Esophagus squamous epithelium (tissue), 5 donors: ENCODE measurements around the gene SMIM9. TPM values are rescaled to one million over a fixed set of nuclear protein-coding genes. Genes with fewer than 3 reads are reported as not detected.

Source experiments
- DNase-seq: peaks from one replicate; lab custom pipeline; 2025; lab: John Stamatoyannopoulos, UW
- H3K27ac ChIP-seq, 4 donors: fragments of 200-600 bp; sonication (generic); one replicate each; pipeline ENCODE4 v1.5.1; 2016 to 2019; ENCODE audit warnings: mild to moderate bottlenecking in 1 of 4
- H3K27me3 ChIP-seq, 4 donors: fragments of 200-600 bp; sonication (generic); 1 replicate in 3 of 4; 2 replicates in 1 of 4; pipeline versions ENCODE4 v1.5.1 to v1.6.0; 2017 to 2021; ENCODE audit warnings: antibody characterized with exemption in 1 of 4
- H3K36me3 ChIP-seq, 3 donors: fragments of 200-600 bp; sonication (generic); one replicate each; pipeline ENCODE4 v1.5.1; 2016 to 2019
- H3K4me1 ChIP-seq, 3 donors: fragments of 200-600 bp; sonication (generic); one replicate each; pipeline ENCODE4 v1.5.1; 2017 to 2019
- H3K4me3 ChIP-seq, 4 donors: fragments of 200-600 bp; sonication (generic); 1 replicate in 3 of 4; 2 replicates in 1 of 4; pipeline ENCODE4 v1.5.1; 2016 to 2019; ENCODE audit warnings: mild to moderate bottlenecking in 2 of 4, moderate library complexity in 1 of 4
- H3K9me3 ChIP-seq, 3 donors: fragments of 200-600 bp; sonication (generic); one replicate each; pipeline ENCODE4 v1.5.1; 2016 to 2019
- POLR2A ChIP-seq, 4 donors: fragments of 450-650 bp; IDR thresholded peaks; one replicate each; pipeline ENCODE4 v1.6.1; 2017; ENCODE audit warnings: antibody characterized with exemption in 4 of 4, mild to moderate bottlenecking in 4 of 4, moderate library complexity in 3 of 4
- WGBS, 2 donors: methylation state at CpG; one replicate each; pipeline ENCODE4 v1.1.5; 2018; 5-methylcytosine and 5-hydroxymethylcytosine counted together
- intact Hi-C: fragments of 100-400 bp; cut with DNase I; formaldehyde crosslinking; loops from one replicate; pipeline ENCODE4 v1.15.0; 2022
- total RNA-seq, 4 donors: library from RNA; depleted of rRNA; stranded (reverse); fragments of >200 nt; gene quantifications; one replicate each; pipeline ENCODE4 v1.1.0, GENCODE V29; 2016
- TF ChIP-seq, protein P1 (sequence below), 6 experiments: fragments of 450-650 bp in 4 of 6; fragments of 200-600 bp in 2 of 6; sonication (generic) in 2 of 6; IDR thresholded peaks; one replicate each; pipeline ENCODE4 v1.5.1; 2016 to 2019; ENCODE audit warnings: antibody characterized with exemption in 6 of 6, mild to moderate bottlenecking in 4 of 6, moderate library complexity in 4 of 6
- donor health status: DM: yes; HTN: yes; CAD: no.

Gene SMIM9
- total RNA-seq, 4 donors from 2014 or later: not detected

DNA sequence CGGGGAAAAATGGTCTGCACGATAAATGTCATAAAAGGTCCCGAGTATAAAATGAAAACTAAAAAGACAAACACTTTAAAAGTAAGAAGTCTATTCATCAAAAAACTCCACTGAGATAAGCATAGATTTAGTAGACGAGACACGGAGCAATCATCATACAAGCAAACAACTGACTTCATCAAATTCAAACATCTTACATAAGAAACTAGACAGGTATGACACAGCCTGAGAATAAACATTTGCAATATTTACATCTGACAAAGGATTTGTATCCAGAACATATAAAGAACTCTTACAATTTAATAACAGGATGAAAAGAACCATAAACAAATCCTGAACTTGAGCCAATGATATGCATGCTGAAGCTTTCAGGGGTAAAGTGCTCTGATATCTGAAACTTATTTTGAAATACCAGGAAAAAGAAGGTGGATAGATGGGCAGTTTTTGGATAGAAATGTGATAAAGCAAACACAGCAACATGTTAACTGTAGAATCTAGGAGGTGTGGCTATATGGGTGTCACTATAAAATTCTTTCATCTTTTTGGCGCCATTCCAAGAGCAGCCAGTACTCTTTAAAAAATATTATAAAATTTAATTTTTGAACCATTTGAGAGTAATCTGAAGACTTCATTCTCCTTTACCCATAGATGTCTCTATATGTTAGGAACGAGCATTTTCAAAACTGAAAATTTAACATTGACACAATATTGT lies 41.2 kb downstream of the SMIM9 start:
- TF ChIP-seq, protein P1, sequence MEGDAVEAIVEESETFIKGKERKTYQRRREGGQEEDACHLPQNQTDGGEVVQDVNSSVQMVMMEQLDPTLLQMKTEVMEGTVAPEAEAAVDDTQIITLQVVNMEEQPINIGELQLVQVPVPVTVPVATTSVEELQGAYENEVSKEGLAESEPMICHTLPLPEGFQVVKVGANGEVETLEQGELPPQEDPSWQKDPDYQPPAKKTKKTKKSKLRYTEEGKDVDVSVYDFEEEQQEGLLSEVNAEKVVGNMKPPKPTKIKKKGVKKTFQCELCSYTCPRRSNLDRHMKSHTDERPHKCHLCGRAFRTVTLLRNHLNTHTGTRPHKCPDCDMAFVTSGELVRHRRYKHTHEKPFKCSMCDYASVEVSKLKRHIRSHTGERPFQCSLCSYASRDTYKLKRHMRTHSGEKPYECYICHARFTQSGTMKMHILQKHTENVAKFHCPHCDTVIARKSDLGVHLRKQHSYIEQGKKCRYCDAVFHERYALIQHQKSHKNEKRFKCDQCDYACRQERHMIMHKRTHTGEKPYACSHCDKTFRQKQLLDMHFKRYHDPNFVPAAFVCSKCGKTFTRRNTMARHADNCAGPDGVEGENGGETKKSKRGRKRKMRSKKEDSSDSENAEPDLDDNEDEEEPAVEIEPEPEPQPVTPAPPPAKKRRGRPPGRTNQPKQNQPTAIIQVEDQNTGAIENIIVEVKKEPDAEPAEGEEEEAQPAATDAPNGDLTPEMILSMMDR (IDR thresholded peaks at IDR 0.05): no peak
- no peak for TF ChIP-seq POLR2A (IDR thresholded peaks at IDR 0.05)
- no peaks in the 10 kb centered on the region for H3K27me3 ChIP-seq
- intact Hi-C loops: no loop called here
- DNase-seq: no peak
- 76 to 78% methylated on average over 7 of the region's 7 CpGs for WGBS, 2 donors
- no peaks in the 10 kb centered on the region for H3K9me3 ChIP-seq
- no peaks in the 10 kb centered on the region for H3K4me1 ChIP-seq
- no peak overlapping the region for H3K4me3 ChIP-seq
- H3K36me3 ChIP-seq: no peaks in the 10 kb centered on the region
- no peak overlapping the region for H3K27ac ChIP-seq

DNA sequence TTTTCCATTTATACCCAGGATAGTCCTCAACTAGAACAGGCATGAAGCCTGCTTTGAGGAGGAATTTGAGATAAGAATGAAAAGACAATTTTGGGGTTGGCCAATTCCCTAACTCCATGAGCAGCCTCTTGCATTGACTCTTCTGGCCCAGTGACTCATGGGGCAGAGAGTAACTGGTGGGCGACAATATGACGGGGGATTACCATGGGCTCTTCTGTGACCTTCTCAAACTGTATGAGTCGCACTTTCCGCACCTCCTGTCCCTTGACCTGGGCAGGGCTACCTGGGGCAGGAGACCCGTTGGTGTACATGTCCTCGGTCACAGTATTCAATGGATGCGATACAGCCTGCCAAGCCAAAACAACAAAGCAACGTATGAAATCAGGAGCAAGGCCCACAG lies 42.5 kb downstream of the SMIM9 start:
- H3K27me3 ChIP-seq: no peaks in the 10 kb centered on the region
- no peaks in the 10 kb centered on the region for H3K36me3 ChIP-seq
- no peak overlapping the region for H3K4me3 ChIP-seq
- H3K27ac ChIP-seq: no peak overlapping the region
- TF ChIP-seq, protein P1 (IDR thresholded peaks at IDR 0.05): no peak
- TF ChIP-seq POLR2A (IDR thresholded peaks at IDR 0.05): no peak
- intact Hi-C loops: no loop called here
- WGBS, 2 donors: 73 to 80% methylated on average over 8 of the region's 8 CpGs
- no peaks in the 10 kb centered on the region for H3K4me1 ChIP-seq
- no peaks in the 10 kb centered on the region for H3K9me3 ChIP-seq
- no peak for DNase-seq

DNA sequence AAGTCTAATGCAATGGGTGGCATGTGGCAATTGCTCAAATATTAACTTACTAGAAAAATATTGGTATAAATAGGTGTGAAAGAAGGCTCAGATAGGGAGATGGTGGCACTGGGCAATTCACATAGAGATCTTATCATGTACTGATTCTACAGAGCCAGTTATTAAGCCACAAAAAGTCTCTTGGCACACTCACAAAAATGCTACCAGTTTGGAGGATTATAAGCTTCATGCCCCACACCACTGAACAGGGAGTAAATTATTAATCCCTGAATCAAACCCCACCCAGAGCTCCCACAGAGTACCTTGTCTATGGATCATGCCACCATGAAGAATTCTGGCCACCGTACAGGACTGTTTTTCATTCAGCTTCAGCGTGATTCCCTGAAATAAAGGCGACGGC lies 43.0 kb downstream of the SMIM9 start:
- DNase-seq: no peak
- Histone ChIP-seq H3K9me3 (no peaks in the 10 kb centered on the region), H3K27me3 (no peaks in the 10 kb centered on the region), H3K27ac (no peak overlapping the region), H3K36me3 (no peaks in the 10 kb centered on the region), H3K4me1 (no peaks in the 10 kb centered on the region), H3K4me3 (no peak overlapping the region)
- no peak for TF ChIP-seq POLR2A (IDR thresholded peaks at IDR 0.05)
- TF ChIP-seq, protein P1 (IDR thresholded peaks at IDR 0.05): no peak
- intact Hi-C loops: no loop called here
- WGBS, 2 donors: 71 to 95% methylated on average over 4 of the region's 4 CpGs

DNA sequence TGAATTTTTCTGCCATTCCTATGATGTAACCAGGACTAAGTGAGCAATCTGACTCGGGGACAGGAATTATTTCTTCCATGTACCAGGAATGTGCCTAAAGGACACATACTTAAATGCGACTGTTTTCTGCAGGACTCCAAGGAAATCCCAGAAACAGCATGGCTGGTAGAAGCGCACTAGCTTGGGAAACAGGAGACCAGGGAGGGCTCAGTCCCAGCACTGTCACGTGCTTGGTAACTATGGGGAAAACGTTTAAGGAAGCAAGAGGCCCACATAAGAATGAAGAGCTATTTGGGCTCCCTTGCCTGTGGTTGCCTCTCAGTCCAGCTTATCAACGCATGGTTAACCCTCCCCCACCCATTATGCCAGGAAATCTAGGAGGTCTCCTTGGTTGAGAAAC lies 48.7 kb downstream of the SMIM9 start:
- intact Hi-C loops: no loop called here
- no peaks in the 10 kb centered on the region for H3K9me3 ChIP-seq
- no peak overlapping the region for H3K4me3 ChIP-seq
- 64% methylated on average over 6 of the region's 6 CpGs; no CpG with 5 or more reads in 1 of the 2 donors for WGBS, 2 donors
- no peak overlapping the region for H3K27ac ChIP-seq
- peaks cover 0 to 8% (median 0%) of the 10 kb centered on the region in 3 donors for H3K36me3 ChIP-seq
- no peaks in the 10 kb centered on the region for H3K4me1 ChIP-seq
- no peak for DNase-seq
- TF ChIP-seq POLR2A (IDR thresholded peaks at IDR 0.05): no peak
- no peaks in the 10 kb centered on the region for H3K27me3 ChIP-seq

GRCh38 chrX:154784149-154784995 lies 50.1 kb downstream of the SMIM9 start:
- 73 to 81% methylated on average over 10 to 13 of the region's 13 CpGs for WGBS, 2 donors
- Histone ChIP-seq H3K4me3 (no peak overlapping the region), H3K27ac (no peak overlapping the region), H3K4me1 (no peaks in the 10 kb centered on the region), H3K9me3 (no peaks in the 10 kb centered on the region), H3K27me3 (no peaks in the 10 kb centered on the region), H3K36me3 (peaks cover 0 to 13% (median 0%) of the 10 kb centered on the region in 3 donors)
- DNase-seq: no peak
- intact Hi-C loops: no loop called here
- TF ChIP-seq POLR2A (IDR thresholded peaks at IDR 0.05): no peak
- TF ChIP-seq, protein P1 (IDR thresholded peaks at IDR 0.05): no peak
